Neutrophil (primary cell): ENCODE data around the gene SOX1.

Experiments used
- H3K27ac ChIP-seq: fragments of 200-600 bp; sonication (generic); 2 replicates; pipeline ENCODE4 v1.5.1; 2016; ENCODE audit warnings: mild to moderate bottlenecking, moderate library complexity
- H3K27me3 ChIP-seq: fragments of 200-600 bp; sonication (generic); 2 replicates; pipeline ENCODE4 v1.6.0; 2016; ENCODE audit warnings: mild to moderate bottlenecking
- H3K36me3 ChIP-seq: fragments of 200-600 bp; sonication (generic); 2 replicates; pipeline ENCODE4 v1.5.1; 2017
- H3K4me1 ChIP-seq, 2 experiments: fragments of 200-600 bp in 1 of 2; sonication (generic) in 1 of 2; 1 replicate in 1 of 2; 2 replicates in 1 of 2; pipeline versions ENCODE4 v1.5.1 to v1.6.1; 2013 to 2016; ENCODE audit warnings: low read depth in 1 of 2, low read length in 1 of 2, mild to moderate bottlenecking in 1 of 2, moderate library complexity in 1 of 2; ENCODE audit not compliant: control insufficient read depth in 1 of 2, insufficient read depth in 1 of 2
- H3K4me3 ChIP-seq, 2 experiments: fragments of 200-600 bp in 1 of 2; sonication (generic) in 1 of 2; 1 replicate in 1 of 2; 2 replicates in 1 of 2; pipeline ENCODE4 v1.5.1; 2013 to 2016; ENCODE audit warnings: low read depth in 1 of 2, low read length in 1 of 2, mild to moderate bottlenecking in 1 of 2, moderate library complexity in 1 of 2
- H3K9me3 ChIP-seq: fragments of 200-600 bp; sonication (generic); 2 replicates; pipeline ENCODE4 v1.5.1; 2016
- CTCF ChIP-seq: fragments of 200-600 bp; sonication (generic); IDR thresholded peaks from 2 replicates; pipeline ENCODE4 v1.5.1; 2016; ENCODE audit warnings: antibody characterized with exemption

SOX1 gene

DNA sequence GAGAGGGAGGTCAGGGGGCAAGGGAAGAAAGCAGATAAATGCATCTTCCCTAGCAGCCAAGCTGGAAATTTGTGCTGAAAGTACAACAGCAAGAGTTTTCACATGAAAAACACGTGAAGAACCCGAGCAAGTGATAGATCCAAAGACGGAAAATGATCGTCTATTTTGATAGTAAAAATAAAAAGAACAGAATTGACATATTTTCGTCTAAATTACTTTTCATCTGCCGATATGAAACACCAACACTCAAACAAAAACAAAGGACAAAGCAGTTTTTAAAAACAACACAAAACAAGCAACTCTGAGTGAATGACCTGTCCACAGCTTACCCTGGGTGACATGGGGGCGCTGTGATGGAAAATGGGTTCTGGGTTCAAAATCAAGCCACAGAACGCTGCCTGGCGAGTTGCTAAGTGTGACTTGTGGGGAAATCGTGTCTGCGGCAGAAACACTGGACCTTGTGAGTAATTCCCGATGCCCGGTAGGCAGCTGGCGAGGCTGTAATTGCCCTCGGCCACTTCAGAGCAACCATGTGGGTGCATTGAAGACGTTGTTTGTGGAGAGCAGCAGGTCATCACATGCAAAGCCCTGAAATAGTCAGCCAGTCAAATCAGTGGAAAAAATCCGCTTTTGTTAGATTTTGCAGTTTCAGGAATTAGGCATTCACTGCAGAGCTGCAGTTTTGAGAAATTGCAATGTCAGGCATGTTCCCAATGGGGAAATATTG lies 7.4 kb downstream of the SOX1 start:
- Histone ChIP-seq H3K36me3 (no peaks in the 10 kb centered on the region), H3K9me3 (no peaks in the 10 kb centered on the region), H3K4me1 (no peaks in the 10 kb centered on the region), H3K27ac (no peak overlapping the region), H3K27me3 (peaks cover 100% of the 10 kb centered on the region), H3K4me3 (no peak overlapping the region)
- TF ChIP-seq CTCF: no peak

- no peaks in the 10 kb centered on the region for H3K36me3 ChIP-seq
- peaks cover 97% of the 10 kb centered on the region for H3K27me3 ChIP-seq
- H3K27ac ChIP-seq: no peak overlapping the region
- TF ChIP-seq CTCF: no peak
- H3K4me1 ChIP-seq: no peaks in the 10 kb centered on the region
- no peaks in the 10 kb centered on the region for H3K9me3 ChIP-seq
- no peak overlapping the region for H3K4me3 ChIP-seq
These were observed 10.8 kb downstream of the SOX1 start for GRCh38 chr13:112077729-112078128.

DNA sequence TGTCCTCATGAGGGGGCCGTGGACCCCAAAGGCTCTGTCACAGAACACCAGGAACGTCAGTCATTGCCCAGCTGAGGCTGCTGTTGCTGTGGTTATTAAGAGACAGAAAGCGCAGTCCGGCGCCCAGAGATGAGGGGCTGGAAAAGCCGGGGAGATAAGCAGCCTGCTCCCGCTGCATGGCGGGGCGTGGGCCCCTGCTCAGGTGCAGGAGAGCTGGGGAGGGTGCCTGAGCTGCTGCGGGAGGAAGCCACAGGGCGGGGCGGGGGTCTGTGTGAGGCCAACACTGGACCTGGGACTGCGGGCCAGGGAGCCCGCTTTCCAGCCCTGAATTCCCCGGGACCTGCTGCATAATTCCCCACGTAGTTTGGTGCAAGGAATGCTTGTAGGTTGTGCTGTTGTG lies 11.3 kb downstream of the SOX1 start:
- Histone ChIP-seq H3K4me1 (no peaks in the 10 kb centered on the region), H3K9me3 (no peaks in the 10 kb centered on the region), H3K36me3 (no peaks in the 10 kb centered on the region), H3K4me3 (no peak overlapping the region), H3K27ac (no peak overlapping the region), H3K27me3 (peaks cover 95% of the 10 kb centered on the region)
- TF ChIP-seq CTCF: no peak

DNA sequence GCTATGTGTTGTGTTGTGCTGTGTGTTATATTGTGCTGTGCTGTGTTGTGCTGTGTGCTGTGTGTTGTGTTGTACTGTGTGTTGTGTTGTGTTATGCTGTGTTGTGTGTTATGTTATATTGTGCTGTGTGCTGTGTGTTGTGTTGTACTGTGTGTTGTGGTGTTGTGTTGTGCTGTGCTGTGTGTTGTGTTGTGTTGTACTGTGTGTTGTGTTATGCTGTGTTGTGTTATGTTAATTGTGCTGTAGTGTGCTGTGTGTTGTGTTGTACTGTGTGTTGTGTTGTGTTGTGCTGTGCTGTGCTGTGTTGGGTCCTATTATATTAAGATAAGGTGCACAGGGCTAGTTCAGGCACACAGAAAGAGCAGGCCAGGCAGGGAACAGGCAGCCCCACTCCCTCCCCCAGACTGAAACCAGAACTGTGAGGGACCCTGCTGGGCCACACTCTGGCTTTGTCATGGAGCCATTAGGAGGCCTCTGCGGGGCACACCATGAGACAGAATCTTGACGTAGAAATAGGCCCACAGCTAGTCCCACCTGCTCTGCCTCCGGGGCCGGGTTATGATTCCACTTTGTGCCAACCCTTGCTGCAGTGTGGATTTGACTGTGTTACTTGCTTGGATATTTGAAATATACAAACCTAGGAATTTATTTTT lies 12.1 kb downstream of the SOX1 start:
- Histone ChIP-seq H3K4me3 (no peak overlapping the region), H3K27ac (no peak overlapping the region), H3K9me3 (no peaks in the 10 kb centered on the region), H3K36me3 (no peaks in the 10 kb centered on the region), H3K4me1 (no peaks in the 10 kb centered on the region), H3K27me3 (peaks cover 88% of the 10 kb centered on the region)
- TF ChIP-seq CTCF: no peak

DNA sequence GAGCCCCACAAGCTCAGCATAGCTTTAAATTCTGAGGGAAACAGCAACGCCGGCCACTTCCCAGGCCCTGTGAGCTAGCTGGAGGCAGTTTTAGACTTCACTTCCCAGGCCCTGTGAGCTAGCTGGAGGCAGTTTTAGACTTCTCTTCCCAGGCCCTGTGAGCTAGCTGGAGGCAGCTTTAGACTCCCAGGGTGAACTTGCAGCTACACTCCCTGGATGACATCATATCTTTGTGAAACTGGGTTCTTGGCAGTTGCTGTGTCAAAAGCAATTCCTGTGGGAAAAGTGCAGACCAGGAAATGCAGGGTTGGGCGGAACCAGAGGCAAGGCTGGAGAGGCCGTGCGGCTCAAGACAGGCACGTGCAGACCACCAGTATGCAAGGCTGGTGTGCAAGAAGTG lies 12.7 kb downstream of the SOX1 start:
- no peak overlapping the region for H3K27ac ChIP-seq
- H3K9me3 ChIP-seq: no peaks in the 10 kb centered on the region
- TF ChIP-seq CTCF: no peak
- no peaks in the 10 kb centered on the region for H3K36me3 ChIP-seq
- no peaks in the 10 kb centered on the region for H3K4me1 ChIP-seq
- H3K27me3 ChIP-seq: peaks cover 81% of the 10 kb centered on the region
- H3K4me3 ChIP-seq: no peak overlapping the region
